Measurements from ENCODE around the gene GLT1D1.

GRCh38 chr12:128819293-128820144 lies 33.8 kb upstream of the GLT1D1 start:
- TF ChIP-seq POLR2A (IDR thresholded peaks at IDR 0.05): no peak
- TF ChIP-seq, protein P1, sequence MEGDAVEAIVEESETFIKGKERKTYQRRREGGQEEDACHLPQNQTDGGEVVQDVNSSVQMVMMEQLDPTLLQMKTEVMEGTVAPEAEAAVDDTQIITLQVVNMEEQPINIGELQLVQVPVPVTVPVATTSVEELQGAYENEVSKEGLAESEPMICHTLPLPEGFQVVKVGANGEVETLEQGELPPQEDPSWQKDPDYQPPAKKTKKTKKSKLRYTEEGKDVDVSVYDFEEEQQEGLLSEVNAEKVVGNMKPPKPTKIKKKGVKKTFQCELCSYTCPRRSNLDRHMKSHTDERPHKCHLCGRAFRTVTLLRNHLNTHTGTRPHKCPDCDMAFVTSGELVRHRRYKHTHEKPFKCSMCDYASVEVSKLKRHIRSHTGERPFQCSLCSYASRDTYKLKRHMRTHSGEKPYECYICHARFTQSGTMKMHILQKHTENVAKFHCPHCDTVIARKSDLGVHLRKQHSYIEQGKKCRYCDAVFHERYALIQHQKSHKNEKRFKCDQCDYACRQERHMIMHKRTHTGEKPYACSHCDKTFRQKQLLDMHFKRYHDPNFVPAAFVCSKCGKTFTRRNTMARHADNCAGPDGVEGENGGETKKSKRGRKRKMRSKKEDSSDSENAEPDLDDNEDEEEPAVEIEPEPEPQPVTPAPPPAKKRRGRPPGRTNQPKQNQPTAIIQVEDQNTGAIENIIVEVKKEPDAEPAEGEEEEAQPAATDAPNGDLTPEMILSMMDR (IDR thresholded peaks at IDR 0.05 in 8 of 11, conservative IDR thresholded peaks at IDR 0.05 in 3 of 11): no peak

All from spleen (tissue), 7 donors.